Stimulated activated CD4-positive, alpha-beta T cell treated with anti-CD3 and anti-CD28 coated beads, Interleukin-15, amount 100 ng/mL, for 1 hour (primary cell): ENCODE measurements around the gene DYNLT5.
"Not testable (repeated sequence)": the region's sequence is repeated elsewhere in the genome, so short reads cannot be mapped to it uniquely, and the experiment has no call there.

Source experiments
- DNase-seq, 2 donors: peaks; one replicate each; pipeline ENCODE4 v3.0.0-alpha.2; 2020; ENCODE audit warnings: low read depth in 1 of 2, low spot score in 1 of 2

DYNLT5 gene

DNA sequence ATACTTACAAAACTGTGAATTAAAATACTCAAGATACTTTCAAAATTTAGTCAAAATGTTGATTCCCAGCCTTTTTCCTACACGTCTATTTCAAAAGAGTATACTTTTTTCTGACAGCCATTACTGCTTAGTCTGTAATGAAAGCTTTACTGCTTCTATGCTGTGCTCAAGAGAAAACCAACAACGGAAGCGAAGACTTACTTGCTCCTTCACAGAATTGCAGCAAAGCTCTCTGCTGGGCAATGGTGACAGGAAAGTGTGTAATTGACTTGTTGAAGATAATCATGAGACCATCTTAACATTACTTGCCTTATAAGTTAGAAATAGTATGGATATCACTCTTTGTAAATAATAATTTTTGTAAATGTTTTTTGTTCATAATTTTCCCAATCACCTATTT lies 1.7 kb upstream of the DYNLT5 start:
- DNase-seq = no peak

DNA sequence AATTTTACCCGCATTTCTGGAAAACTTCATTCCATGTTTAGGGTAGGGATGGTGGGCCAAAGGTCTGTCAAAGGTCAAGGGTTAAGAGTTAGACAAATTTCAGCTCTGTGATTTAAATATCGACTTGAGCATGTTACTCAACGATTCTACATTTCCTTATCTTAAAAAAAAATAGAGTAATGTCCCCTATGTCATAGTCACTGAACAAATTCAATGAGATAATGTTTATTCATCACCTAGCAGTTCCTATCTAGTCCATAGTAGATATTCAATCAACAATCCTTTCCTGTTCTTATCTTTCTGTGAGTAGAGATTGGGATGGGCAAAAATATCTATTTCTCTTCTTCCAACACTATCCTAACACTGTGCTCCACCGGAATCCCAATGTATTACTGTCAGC lies 1.1 kb upstream of the DYNLT5 start:
- no peak for DNase-seq

DNA sequence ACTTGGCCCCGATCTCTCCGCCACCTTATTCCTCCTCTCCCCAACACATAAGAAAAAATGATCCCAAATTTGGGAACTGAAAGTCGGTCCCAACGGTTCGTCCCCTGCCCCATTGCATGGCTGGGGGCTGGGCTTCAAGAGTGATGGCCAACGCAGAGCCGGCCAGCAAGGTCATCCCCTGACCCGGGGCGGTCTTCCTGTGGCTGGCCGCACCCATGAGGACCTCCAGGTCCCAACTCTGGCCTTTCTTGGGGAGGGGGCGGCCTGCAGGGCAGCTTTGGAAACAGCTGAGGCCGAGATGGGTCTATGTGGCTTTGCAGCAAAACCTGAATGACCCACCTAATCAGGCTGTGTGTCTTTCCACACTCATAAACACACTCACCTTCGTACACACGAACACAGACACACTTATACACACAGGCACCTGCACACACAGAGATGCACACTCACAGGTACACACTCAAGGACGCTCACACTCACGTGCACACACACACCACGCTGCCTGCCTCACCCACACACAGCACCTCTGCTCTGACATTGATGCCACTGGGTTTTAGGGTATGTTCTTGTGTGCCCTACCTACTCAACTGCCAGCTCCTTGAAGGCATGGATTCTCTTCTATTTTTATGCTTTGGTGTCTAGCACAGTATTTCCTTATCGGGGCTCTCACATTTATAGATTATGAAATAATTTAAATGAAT lies 562 bp downstream of the DYNLT5 start:
- no peak for DNase-seq

DNA sequence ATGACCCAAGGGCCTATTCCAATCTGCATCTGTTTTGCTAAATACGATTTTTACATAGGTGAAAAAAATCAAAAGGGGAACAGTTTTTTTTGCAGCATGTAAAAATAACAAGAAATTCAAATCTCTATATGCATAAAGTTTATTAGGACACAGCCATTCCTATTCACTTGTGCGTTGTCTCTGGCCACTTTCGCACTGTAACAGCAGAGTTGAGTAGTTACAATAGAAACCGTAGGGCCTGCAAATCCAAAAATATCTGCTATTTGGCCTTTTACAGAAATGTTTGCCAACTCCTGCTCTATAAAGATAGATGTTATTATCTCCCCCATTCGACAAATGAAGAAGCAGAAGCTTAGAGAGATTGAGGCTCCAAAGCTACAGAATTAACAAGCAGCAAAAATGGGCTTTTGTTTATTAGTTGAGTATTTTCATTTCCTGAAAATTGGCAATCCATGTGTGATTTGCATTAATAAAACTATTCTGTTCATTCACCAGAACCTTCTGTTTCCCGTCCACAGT lies 5.5 kb downstream of the DYNLT5 start:
- no peak for DNase-seq

DNA sequence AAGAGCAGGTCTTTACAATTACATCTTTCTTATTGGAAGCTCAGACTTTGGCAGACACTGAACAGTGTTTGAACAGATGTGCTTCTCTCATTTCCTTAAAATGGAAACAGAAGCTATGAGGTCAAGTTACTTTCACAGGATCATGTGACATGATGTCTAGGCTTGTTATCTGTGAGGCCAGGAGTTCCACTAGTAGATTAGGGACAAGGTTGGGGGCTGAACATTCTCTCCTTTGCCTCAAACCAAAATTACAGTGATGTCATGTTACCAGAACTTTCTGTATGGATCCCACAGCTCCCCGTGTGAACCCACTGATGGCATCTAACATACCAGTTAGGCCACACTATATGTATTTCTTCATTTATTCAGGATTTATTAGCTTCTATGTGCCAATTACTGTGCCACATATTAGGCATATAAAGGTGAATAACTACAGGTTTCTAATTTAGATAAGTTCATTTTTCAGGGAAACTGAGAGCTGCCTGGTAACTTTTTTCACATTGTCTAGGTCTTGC lies 6.0 kb downstream of the DYNLT5 start:
- DNase-seq = no peak

DNA sequence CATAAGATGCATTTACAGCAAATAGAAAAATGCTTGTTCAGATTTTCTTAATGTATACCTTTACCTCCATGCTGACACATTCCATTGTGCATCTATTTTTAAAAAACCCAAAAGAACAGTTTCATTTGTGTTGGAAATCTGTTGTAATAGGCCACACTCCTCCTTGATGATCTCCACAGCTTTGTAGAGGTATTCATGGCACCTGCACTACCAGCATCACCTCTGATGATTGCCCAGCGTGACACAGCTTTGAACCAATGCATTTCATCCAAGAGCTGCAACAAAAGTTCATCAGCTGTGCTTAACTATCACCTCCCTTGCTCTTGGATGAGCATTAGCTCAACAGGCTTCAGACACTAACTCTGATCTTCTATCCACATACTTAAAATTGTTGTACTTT lies 8.2 kb downstream of the DYNLT5 start:
- DNase-seq = no peak

DNA sequence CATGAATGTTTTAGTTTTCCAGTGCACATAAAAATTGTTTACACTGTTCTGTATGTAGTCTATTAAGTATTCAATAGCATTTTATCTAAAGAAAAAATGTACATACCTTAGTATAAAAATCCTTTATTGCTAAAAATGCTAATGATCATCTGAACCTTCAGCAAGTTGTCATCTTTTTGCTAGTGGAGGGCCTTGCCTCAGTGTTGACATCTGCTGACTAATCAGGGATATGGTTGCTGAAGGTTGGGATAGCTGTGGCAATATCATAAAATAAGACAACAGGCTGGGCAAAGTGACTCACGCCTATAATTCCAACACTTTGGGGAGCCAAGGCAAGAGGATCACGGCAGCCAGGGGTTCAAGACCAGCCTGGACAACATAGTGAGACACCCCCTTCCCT lies 9.0 kb downstream of the DYNLT5 start:
- DNase-seq = no peak

DNA sequence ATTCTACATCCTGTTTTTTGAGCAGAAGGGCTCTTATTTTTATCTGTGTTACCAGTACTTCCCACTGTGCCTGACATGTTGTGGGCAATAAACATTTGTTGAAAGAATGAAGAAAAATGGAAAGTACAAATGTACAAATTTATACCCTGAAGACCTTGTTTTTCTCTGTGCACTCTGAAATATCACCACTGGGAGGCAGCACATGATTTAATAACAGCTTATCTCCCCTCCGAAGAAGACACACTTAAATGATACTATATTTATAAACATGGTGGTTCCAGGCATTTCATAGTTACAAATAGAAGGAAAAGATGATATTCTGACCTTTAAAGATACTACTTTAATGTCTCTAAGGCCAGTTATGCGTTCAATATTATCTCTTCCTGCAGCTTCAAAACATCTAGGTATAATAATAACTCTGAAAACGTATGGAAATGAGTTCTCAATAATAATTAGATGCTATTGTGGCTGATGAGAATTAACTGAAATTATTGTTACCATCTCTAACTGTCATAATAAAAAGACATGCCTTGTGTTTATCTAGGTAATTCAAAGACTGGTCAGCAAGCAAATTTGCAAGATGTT lies 12.8 kb downstream of the DYNLT5 start:
- no peak for DNase-seq

DNA sequence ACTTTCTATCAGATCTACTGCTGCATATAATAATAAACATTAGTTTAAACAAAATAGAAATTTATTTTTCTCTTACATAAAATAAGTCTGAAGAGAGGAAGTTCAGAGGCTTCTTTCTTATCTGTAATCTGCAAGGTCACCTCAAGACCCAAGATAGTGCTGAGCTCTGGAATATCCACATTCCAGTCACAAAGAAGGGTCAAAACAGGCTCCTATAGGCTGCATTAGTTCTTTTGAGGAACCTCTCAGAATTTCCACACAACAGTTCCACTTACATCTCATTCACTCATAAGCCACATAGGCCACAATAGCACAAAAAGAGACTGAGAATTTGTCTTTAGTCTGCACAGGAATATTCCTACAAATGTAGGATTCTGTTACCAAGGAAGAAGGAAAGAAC lies 15.4 kb downstream of the DYNLT5 start:
- DNase-seq = no peak

DNA sequence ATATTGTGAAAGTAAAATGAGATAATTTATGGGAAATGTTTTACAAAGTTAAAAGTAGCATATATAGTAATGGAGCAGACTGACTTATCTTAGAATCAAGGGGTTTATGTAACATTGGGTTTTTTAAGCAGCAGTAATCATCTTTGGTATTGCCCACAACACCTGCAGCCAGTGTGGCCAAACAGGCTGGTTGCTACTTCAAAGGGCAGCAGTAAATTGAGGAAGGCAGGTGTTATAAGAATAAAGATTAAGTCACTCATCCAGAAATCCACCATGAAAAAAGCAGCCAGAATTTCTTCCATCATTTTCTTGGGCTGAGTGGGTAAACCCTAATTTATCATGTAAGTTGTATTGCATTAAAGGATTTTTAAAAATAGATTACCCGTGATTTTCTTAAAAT lies 16.7 kb downstream of the DYNLT5 start:
- DNase-seq = no peak

DNA sequence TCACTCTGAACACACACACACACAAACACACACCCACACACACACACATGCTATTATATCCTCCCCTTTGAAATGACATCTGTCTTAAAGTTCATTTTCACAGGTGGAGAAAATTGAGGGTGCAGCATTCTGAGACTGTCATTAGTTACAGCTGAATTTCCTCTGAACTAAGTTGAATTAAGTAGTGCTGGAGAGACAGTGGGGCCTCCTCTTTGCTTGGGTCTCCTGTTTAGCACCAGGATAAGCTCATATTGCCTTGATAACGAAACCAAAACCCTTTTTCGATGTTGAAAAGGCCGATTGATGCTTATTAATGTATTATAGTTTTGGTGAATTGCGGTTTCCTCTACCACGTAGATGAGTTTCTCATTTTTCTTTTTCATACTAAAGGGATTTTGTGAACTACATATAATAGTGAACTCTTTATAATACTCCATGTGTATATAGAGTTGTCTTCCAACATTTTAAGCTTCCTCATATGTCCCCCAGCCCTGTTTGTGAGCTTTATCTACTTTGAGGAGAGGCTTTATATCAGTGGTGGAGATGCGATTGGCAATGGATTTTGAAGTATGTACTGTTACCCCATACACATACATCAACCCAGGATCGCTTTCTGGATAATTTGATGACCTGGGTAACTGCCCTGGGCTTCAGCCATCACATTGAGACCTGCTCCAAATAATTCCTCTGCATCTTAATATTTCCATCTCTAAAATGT lies 17.4 kb downstream of the DYNLT5 start:
- DNase-seq = no peak

DNA sequence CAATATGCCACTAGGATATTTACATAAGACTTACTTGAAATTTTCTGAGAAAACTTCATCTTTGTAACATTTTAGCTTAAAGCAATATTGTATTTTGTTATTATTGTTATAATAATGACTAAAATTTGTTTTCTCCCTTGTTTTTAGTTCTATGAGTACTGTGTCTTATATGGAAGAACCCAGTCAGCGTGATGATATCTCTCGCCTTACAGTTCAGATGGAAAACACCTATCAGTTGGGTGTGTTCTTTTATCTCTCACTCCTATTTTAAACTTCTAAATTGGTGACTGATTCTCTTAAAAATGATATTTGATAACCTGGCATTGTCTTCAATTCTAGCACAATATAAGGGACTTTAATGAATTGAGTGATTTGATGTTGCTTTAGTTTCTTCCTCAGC lies 18.0 kb downstream of the DYNLT5 start:
- DNase-seq = no peak

DNA sequence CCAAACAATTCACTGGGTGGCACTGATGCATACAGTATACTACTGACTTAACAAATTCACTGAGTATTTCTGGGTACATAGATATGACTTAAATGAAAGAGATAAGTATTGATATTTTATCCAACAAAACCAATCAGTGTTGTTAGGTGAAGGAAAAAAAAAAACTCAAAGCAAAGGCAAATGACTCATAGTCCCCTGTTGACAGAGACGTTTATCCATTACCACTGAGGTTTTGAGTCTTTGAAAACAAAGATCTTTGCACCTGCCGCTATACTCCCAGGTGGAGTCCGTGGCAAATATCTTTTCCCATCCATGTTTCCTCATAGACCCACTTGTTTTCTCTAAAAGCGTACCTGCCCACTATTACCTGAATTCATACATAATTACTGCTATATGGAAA lies 18.4 kb downstream of the DYNLT5 start:
- no peak for DNase-seq

DNA sequence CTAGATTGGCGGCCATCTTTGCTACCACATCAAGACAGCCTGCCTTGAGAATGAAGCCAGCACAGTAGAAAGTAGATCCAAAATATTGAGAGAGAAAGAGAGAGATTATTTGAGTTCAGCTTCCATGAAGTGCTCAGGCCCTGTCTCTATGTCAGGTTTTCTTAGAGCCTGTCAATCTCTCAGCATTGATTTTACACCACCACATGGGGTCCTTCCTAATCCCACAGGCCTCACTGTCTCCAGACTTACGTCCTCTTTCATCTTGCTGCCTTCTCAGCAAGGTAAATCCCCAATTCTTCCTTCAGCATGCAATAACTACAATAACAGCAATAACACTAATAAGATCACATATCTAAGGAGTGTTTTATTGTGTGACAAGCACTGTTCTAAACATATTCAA lies 21.0 kb downstream of the DYNLT5 start:
- no peak for DNase-seq

DNA sequence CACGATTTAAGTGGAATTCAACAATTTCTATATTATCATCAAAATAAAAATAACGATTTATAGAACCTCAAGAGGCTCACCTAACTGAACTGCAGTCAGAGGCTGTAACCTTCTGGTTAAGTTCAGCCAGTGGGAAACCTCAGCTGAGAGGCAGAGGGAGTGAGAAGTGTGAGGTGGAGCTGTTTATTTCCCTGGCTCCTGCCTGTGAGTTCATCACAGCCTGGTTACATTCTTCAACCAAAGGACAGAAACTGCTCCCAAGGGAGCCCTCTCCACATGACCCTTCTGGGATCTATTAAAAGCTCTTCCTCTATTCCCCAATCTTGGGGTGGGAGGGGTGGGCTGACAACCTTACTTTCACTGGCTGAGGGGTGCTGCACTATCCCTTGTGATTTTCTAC lies 22.2 kb downstream of the DYNLT5 start:
- no peak for DNase-seq

DNA sequence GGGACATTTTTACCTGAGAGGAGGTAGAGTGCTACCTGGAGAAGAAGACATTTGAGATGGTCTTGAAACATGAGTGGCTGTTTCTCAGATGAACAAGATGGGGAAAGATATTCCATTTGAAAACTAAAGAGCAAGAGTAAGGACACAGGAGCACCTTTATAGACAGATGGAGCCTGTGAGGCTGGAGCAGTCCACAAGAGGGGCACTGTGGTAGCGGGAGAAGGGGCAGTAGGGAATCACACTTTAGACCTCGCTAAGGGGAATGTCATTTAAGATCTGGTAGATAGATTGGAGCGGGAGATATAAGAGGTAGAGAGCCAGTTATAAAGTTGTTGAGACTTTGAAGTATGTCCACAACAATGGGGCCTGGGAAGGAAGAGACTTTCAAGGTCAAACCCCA lies 23.4 kb downstream of the DYNLT5 start:
- DNase-seq = no peak

DNA sequence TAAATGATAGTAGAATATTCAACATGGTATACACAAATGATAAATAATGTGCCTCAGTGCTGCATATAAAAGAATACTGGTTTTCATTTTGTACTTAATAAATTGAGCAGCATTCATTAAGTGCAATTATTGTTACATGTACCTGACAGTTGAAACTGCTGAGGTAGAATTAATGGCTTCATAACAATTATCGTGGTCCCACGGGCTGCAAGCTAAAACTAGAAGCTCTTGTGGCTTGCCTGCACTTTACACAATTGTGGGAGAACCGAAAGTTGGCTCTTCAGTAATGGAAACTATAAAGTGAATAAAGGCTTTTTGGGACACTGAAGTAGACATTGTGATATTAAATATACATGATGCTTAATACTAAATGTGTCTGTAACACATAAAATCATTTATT lies 25.6 kb downstream of the DYNLT5 start:
- DNase-seq = no peak

DNA sequence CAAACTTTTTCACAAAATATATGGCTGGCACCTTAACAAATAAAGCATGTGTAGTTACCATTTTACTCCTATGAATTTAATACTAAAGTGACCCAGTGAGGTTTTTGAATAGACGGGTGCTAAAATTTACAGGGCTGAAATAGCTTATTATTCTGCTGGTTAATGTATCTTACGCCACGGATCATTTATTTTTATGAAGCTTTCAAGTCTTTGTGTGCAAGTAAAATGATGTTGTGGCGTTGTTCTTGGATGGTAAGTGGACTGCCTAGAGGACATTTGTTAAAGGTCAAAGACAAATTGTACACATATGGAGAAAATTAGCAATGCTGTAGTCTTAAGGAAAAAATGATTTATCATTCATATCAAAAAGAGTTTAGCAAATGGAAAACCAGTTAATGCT lies 26.0 kb downstream of the DYNLT5 start:
- no peak for DNase-seq

DNA sequence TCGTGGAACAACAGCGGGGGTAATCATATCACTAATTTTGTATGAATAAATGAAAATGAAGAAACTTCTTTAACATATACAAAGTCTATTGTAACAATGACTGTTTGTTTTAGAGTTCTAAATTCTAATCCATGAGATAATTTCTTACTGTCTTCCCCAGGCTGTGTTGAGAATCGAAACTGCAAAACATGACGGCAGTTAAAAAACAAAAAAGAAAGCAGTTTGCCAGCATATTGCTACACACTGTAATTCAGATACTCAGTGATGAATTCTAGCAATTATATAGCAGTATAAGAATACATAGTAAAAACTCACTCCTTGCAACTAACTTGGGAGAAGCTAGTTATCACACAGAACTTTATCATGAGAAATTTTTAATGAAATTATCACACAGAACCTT lies 26.7 kb downstream of the DYNLT5 start:
- DNase-seq = no peak

DNA sequence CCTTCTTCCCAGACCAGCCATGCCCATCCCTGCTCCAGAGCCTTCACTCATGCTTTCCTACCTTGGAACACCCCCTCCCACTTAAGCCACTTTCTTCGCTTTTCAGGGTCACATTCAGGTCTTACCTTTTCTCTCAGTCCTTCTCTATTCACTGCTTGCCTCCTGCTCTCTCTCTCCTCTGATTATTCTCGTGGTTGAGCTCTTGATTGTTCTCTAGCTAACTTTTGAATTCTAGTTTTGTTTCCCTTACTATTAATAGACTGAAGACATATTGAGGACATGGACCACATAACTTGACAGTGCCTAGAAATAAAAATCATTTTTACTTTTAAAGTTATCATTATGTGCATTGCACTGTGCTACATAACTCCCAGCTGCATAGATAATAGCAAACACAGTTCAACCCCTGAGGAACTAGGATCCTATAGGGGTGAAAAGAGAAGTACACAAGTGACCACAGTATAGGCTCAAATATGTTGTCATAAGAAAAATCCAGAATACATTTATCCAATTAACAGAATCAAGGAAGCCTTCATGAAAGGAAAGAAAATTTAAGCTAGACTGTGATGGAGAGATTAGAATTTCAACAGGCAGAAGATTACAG lies 27.3 kb downstream of the DYNLT5 start:
- no peak for DNase-seq

DNA sequence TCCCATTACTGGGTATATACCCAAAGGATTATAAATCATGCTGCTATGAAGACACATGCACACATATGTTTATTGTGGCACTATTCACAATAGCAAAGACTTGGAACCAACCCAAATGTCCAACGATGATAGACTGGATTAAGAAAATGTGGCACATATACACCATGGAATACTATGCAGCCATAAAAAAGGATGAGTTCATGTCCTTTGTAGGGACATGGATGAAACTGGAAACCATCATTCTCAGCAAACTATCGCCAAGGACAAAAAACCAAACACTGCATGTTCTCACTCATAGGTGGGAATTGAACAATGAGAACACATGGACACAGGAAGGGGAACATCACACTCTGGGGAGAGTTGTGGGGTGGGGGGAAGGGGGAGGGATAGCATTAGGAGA lies 33.5 kb downstream of the DYNLT5 start:
- not testable (repeated sequence) for DNase-seq

DNA sequence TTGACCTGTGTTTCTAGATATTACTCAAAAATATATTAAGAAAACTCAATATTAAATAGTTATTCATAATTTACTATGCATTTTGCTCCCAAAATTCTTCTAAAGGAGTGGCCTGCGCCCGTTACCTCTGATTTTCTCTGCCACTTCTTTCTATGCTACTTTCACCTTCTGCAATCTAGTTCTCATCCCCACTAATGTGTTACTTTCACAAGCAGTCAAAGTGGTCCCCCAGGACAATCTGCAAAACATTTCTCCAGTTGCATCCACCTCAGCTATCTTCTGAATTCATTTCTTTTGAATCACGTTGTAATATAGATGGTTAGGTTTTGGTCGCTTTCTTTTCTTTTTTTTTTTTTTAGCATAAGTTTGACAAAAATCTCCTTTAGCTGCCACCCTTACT lies 35.4 kb downstream of the DYNLT5 start:
- DNase-seq = no peak
